Prostate gland (tissue), 2 donors: Measurements from ENCODE around the gene SH2D7. TPM values are rescaled to one million over a fixed set of nuclear protein-coding genes. Genes with fewer than 3 reads are reported as not detected.

Experiments
- DNase-seq: peaks from one replicate; pipeline ENCODE4 v3.0.0-alpha.2; 2019; ENCODE audit warnings: low spot score
- H3K27ac ChIP-seq, 2 donors: fragments of 200-600 bp; sonication (generic); 2 replicates each; pipeline ENCODE4 v1.5.1; 2017 to 2019
- H3K27me3 ChIP-seq: fragments of 200-600 bp; sonication (generic); replicated peaks from 2 replicates; pipeline ENCODE4 v1.5.1; 2019; ENCODE audit not compliant: insufficient read depth
- H3K36me3 ChIP-seq, 2 donors: fragments of 200-600 bp; sonication (generic); 1 replicate in 1 of 2; 2 replicates in 1 of 2; pipeline versions ENCODE4 v1.5.1 to v1.8.1; 2017 to 2019
- H3K4me1 ChIP-seq: fragments of 200-600 bp; sonication (generic); replicated peaks from 2 replicates; pipeline ENCODE4 v1.5.1; 2019
- H3K4me3 ChIP-seq, 2 donors: fragments of 200-600 bp; sonication (generic); 2 replicates each; pipeline ENCODE4 v1.5.1; 2017 to 2019
- H3K9me3 ChIP-seq: fragments of 200-600 bp; sonication (generic); 2 replicates; pipeline ENCODE4 v1.5.1; 2017
- POLR2A ChIP-seq: fragments of 450-650 bp; IDR thresholded peaks from one replicate; pipeline ENCODE4 v1.6.1; 2016; ENCODE audit warnings: antibody characterized with exemption, mild to moderate bottlenecking
- POLR2AphosphoS5 ChIP-seq: sonication (generic); formaldehyde crosslinking; IDR thresholded peaks from one replicate; pipeline ENCODE4 v1.6.1; 2017; ENCODE audit warnings: antibody characterized with exemption
- WGBS: methylation state at CpG from one replicate; pipeline ENCODE4 v1.1.5; 2018; 5-methylcytosine and 5-hydroxymethylcytosine counted together
- intact Hi-C: fragments of 100-400 bp; cut with DNase I; formaldehyde crosslinking; loops from one replicate; pipeline ENCODE4 v1.14.2; 2022
- total RNA-seq, 2 donors: library from RNA; depleted of rRNA; stranded (reverse); fragments of >200 nt; gene quantifications; one replicate each; pipeline ENCODE4 v1.1.0, GENCODE V29; 2016
- TF ChIP-seq, protein P1 (sequence below), 4 experiments: fragments of 200-600 bp in 2 of 4; fragments of 450-650 bp in 2 of 4; sonication (generic) in 2 of 4; IDR thresholded peaks; 1 replicate in 3 of 4; 2 replicates in 1 of 4; pipeline ENCODE4 v1.5.1; 2016 to 2019; ENCODE audit warnings: antibody characterized with exemption in 4 of 4, mild to moderate bottlenecking in 2 of 4, moderate library complexity in 2 of 4

Gene SH2D7
- total RNA-seq, 2 donors from 2014 or later = 0.28 TPM; not detected in 1

DNA sequence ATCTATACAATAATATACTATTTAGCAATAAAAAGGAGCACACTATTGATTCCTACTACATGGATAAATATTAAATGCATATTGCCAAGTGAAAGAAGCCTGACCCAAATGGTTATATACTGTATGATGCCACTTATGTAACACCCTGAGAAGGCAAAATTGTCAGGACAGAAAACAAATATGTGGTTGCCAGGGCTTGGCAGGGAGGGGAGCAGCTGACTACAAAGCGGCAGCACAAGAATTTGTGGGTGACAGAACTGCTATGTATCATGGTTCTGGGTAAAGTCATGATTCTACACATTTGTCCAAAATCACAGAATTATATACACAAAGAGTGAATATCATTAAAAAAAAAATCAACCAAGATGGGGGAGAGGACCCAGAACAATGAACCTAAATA, 37.4 kb upstream of the SH2D7 start:
- TF ChIP-seq POLR2AphosphoS5 = no peak
- TF ChIP-seq, protein P1, sequence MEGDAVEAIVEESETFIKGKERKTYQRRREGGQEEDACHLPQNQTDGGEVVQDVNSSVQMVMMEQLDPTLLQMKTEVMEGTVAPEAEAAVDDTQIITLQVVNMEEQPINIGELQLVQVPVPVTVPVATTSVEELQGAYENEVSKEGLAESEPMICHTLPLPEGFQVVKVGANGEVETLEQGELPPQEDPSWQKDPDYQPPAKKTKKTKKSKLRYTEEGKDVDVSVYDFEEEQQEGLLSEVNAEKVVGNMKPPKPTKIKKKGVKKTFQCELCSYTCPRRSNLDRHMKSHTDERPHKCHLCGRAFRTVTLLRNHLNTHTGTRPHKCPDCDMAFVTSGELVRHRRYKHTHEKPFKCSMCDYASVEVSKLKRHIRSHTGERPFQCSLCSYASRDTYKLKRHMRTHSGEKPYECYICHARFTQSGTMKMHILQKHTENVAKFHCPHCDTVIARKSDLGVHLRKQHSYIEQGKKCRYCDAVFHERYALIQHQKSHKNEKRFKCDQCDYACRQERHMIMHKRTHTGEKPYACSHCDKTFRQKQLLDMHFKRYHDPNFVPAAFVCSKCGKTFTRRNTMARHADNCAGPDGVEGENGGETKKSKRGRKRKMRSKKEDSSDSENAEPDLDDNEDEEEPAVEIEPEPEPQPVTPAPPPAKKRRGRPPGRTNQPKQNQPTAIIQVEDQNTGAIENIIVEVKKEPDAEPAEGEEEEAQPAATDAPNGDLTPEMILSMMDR (IDR thresholded peaks at IDR 0.05) = no peak
- no peak for TF ChIP-seq POLR2A
- H3K9me3 ChIP-seq = no peaks in the 10 kb centered on the region
- H3K4me3 ChIP-seq = no peak overlapping the region
- WGBS = 67% methylated on average over 1 of the region's 1 CpG
- peaks cover 0 to 3% of the 10 kb centered on the region in 2 donors for H3K36me3 ChIP-seq
- intact Hi-C loops = no loop called here
- no peak overlapping the region for H3K27ac ChIP-seq
- DNase-seq = no peak
- no peaks in the 10 kb centered on the region for H3K27me3 ChIP-seq
- peaks cover 38% of the 10 kb centered on the region for H3K4me1 ChIP-seq

DNA sequence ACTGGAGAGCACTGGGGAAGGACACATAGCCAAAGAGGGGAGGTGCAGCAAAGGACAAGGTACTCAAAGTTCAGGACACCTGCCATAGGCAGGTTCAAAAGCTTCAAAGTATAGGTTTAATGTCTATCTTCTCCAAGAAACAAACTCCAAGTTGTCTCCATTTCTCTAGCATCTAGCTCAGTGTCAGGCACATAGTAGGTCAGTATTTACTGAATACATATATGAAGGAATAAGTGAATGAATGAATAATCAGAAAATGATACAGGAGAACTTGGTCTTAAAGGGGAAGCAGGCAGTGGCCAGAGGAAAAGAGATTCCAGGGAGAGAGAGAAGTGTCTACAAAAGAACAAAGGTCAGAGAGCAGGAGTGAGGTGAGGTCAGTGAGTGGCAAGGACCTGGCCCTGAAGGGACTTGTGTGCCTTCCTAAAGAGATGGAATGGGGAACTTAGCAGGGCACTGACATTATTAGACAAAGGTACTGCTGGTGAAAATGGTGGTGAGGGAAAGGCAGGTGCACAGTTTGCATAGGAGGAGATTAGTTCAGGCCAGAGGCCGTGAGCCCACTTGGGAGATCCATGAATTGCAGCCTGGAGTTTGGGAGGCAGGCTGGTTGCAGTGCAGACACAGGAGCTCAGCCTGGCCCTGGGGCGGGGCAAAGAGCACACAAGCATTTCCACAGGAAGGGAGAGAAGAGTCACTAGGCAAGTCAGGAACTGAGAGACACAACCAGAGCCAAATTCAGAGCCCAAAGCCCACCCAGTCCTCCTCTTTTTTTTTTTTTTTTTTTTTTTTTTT, 36.2 kb upstream of the SH2D7 start:
- no peak overlapping the region for H3K27ac ChIP-seq
- TF ChIP-seq POLR2A = no peak
- TF ChIP-seq POLR2AphosphoS5 = no peak
- TF ChIP-seq, protein P1 (IDR thresholded peaks at IDR 0.05) = no peak
- H3K9me3 ChIP-seq = no peaks in the 10 kb centered on the region
- no peak for DNase-seq
- no peaks in the 10 kb centered on the region for H3K27me3 ChIP-seq
- peaks cover 0 to 3% of the 10 kb centered on the region in 2 donors for H3K36me3 ChIP-seq
- H3K4me1 ChIP-seq = peaks cover 35% of the 10 kb centered on the region
- WGBS = 35% methylated on average over 2 of the region's 2 CpGs
- intact Hi-C loops = no loop called here
- H3K4me3 ChIP-seq = no peak overlapping the region

DNA sequence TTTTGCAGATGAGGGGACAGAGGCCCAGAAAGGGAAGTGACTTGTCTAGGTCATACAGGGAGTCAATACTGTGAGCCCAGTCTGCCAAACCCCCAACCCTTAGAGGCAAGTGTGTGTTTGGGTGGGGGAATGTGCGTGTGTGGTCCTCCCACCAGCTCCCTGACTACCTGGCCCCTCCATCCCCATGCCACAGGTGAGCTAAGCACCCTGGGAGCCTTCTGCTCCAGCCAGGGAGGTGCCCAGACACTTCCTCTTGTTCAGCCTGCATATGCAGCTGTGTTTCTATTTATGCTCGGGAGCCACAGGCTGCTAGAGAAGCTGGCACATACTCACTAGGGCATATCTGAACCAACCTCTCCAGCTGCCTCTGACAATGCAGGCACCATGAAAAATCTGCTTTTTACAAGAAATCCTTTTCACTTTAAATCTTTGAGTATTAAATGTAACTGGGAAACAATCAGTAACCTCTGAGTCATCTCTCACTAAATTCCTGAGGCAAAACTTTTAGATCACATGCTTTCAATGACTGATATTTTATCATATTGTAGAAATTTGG, 35.6 kb upstream of the SH2D7 start:
- H3K4me1 ChIP-seq = peaks cover 35% of the 10 kb centered on the region
- H3K27ac ChIP-seq = peak overlapping the region in 1 of 2 donors; percentile 14
- no peaks in the 10 kb centered on the region for H3K27me3 ChIP-seq
- DNase-seq = no peak
- no peak overlapping the region for H3K4me3 ChIP-seq
- no peaks in the 10 kb centered on the region for H3K9me3 ChIP-seq
- intact Hi-C loops = no loop called here
- TF ChIP-seq, protein P1 (IDR thresholded peaks at IDR 0.05) = no peak
- TF ChIP-seq POLR2A = no peak
- no peak for TF ChIP-seq POLR2AphosphoS5
- peaks cover 0 to 3% of the 10 kb centered on the region in 2 donors for H3K36me3 ChIP-seq
- 29% methylated on average over 2 of the region's 2 CpGs for WGBS

DNA sequence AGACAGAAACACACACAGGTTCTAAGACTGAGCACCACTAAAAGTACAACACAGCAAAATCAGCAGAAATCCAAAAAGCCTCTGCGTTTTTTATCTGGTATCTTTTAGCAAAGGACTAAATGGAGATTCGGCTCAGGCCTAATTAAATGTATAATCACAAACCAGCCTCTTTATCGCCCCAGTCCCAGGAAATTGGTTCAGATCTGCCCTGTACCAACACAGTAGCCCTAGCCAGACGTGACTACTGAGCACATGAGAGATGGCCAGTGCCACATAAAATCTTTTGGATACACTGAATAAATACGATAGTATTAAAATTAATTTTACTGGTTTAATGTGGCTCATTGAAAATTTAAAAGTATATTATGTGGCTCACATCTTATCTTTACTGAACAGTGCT, 34.6 kb upstream of the SH2D7 start:
- H3K27me3 ChIP-seq = no peaks in the 10 kb centered on the region
- no peak overlapping the region for H3K27ac ChIP-seq
- TF ChIP-seq POLR2AphosphoS5 (no peak), POLR2A (no peak)
- TF ChIP-seq, protein P1 (IDR thresholded peaks at IDR 0.05) = no peak
- 84% methylated on average over 5 of the region's 5 CpGs for WGBS
- no peak overlapping the region for H3K4me3 ChIP-seq
- intact Hi-C loops = no loop called here
- peaks cover 27% of the 10 kb centered on the region for H3K4me1 ChIP-seq
- no peak for DNase-seq
- H3K36me3 ChIP-seq = no peaks in the 10 kb centered on the region
- H3K9me3 ChIP-seq = no peaks in the 10 kb centered on the region
